ENCODE data around the gene FCER2.

Gene FCER2

GRCh38 chr19:7731218-7731595 is 29.3 kb upstream of the FCER2 start:
- H3K27me3 ChIP-seq (ENCODE audit: low read depth, low read length): peaks cover 17% of the 10 kb centered on the region

DNA sequence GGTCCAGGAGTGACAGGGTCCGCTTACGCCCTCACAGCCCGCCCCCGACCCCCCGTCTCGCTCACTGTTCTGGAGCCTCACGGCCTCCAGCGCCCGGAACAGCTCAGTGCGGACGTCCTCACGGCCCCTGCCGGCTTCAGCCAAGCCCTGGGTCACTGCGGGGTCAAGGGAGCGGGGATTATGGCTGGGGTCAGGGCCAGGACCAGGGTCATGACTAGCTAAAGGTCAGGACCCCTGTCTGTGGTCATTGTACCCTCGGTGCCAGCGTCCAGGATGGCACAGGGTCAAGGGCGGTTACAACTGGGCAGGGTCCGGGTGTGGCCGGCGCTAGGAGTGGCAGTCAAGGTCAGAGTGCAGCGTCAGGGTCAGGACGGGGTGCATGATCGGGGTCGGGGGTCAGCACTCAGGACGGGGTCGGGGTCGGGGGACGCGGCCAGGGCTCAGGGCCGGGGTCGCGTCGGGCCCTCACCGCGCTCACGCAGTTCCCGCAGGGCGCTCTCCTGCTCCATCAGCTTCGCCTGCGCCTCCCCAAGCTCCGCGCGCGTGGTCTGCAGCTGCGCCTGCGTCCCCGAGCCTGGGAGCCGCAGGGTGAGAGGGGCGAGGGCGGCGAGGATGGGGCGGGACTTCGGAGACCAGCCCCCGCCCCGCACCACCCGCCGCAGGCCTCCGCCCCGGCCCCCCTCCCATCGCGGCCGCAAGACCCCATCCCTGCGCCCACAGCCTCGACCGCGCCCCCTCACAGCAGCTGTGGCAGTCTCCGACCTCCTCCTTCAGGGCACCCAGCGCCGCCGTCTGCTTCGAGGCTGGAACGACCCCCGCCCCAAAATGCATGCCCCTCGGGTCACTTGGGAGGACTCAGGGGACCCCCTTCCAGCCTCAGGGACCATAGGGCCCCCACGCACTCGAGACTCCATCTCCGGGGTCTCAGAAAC is 28.6 kb upstream of the FCER2 start:
- peaks cover 17% of the 10 kb centered on the region for H3K27me3 ChIP-seq (ENCODE audit: low read depth, low read length)
- no peak overlapping the region for H3K27ac ChIP-seq (ENCODE audit: low read length)
- H3K36me3 ChIP-seq (ENCODE audit: control insufficient read depth in 1 of 2, insufficient read depth in 2 of 2, low read length in 2 of 2): no peaks in the 10 kb centered on the region
- no peaks in the 10 kb centered on the region for H3K9me3 ChIP-seq (ENCODE audit: control insufficient read depth in 1 of 2, low read length in 2 of 2)
- H3K4me1 ChIP-seq (ENCODE audit: control insufficient read depth in 1 of 2, insufficient read depth in 2 of 2, low read length in 2 of 2): peaks cover 0 to 3% of the 10 kb centered on the region in 2 donors
- no peak overlapping the region for H3K4me3 ChIP-seq (ENCODE audit: low read depth in 1 of 2, low read length in 2 of 2)

More at GRCh38 chr19:7731218-7731595, 29.3 kb upstream of the FCER2 start:
- no peaks in the 10 kb centered on the region for H3K36me3 ChIP-seq (ENCODE audit: control insufficient read depth in 1 of 2, insufficient read depth in 2 of 2, low read length in 2 of 2)
- H3K9me3 ChIP-seq (ENCODE audit: control insufficient read depth in 1 of 2, low read length in 2 of 2): no peaks in the 10 kb centered on the region
- no peak overlapping the region for H3K27ac ChIP-seq (ENCODE audit: low read length)
- no peak overlapping the region for H3K4me3 ChIP-seq (ENCODE audit: low read depth in 1 of 2, low read length in 2 of 2)
- peaks cover 0 to 3% of the 10 kb centered on the region in 2 donors for H3K4me1 ChIP-seq (ENCODE audit: control insufficient read depth in 1 of 2, insufficient read depth in 2 of 2, low read length in 2 of 2)

DNA sequence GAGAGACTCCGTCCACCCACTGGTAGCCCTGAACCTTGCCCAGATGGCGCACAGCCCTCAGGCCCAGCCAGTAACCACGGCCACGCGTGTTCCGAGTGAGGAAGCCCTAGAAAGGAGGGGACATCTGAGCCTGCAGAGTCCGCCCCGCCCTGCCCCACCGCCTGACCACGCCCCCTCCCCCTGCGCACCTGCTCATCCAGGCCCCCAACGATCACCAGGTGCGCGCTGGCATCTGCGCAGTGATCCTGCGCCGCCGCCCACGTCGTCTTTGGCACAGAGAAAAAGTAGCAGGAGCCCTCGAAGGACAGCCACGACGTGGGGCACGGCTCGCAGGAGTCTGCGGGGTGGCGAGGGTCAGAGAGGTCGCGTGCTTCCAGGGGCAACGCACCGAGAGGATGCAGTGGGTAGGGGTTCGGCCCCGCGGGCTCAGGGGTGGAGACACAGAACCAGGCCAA is 27.9 kb upstream of the FCER2 start:
- Histone ChIP-seq H3K4me3 (ENCODE audit: low read depth in 1 of 2, low read length in 2 of 2) (no peak overlapping the region), H3K27ac (ENCODE audit: low read length) (no peak overlapping the region), H3K4me1 (ENCODE audit: control insufficient read depth in 1 of 2, insufficient read depth in 2 of 2, low read length in 2 of 2) (peaks cover 0 to 3% of the 10 kb centered on the region in 2 donors), H3K9me3 (ENCODE audit: control insufficient read depth in 1 of 2, low read length in 2 of 2) (no peaks in the 10 kb centered on the region), H3K36me3 (ENCODE audit: control insufficient read depth in 1 of 2, insufficient read depth in 2 of 2, low read length in 2 of 2) (no peaks in the 10 kb centered on the region), H3K27me3 (ENCODE audit: low read depth, low read length) (peaks cover 17% of the 10 kb centered on the region)

DNA sequence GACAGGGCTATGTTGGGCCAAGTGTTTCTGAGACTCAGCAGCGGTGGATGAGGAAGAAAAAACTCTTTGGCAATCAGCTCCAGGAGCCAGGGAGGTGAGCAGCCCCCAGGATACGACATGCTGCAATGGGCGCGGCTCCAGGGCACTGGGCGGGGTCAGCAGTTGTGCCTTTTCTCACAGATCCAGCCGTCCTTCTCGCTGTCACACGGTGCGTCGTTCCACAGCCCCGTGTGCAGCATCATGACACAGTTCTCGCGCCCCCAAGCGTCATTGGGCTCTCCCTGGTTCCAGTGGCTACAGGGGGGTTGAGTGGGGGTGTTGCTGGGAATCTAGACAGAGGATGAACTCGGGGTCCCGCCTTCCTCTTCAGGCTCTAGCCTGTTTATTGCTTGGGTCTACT is 27.3 kb upstream of the FCER2 start:
- Histone ChIP-seq H3K4me3 (ENCODE audit: low read depth in 1 of 2, low read length in 2 of 2) (no peak overlapping the region), H3K27ac (ENCODE audit: low read length) (no peak overlapping the region), H3K4me1 (ENCODE audit: control insufficient read depth in 1 of 2, insufficient read depth in 2 of 2, low read length in 2 of 2) (peaks cover 0 to 3% of the 10 kb centered on the region in 2 donors), H3K36me3 (ENCODE audit: control insufficient read depth in 1 of 2, insufficient read depth in 2 of 2, low read length in 2 of 2) (no peaks in the 10 kb centered on the region), H3K27me3 (ENCODE audit: low read depth, low read length) (peaks cover 17% of the 10 kb centered on the region), H3K9me3 (ENCODE audit: control insufficient read depth in 1 of 2, low read length in 2 of 2) (no peaks in the 10 kb centered on the region)

DNA sequence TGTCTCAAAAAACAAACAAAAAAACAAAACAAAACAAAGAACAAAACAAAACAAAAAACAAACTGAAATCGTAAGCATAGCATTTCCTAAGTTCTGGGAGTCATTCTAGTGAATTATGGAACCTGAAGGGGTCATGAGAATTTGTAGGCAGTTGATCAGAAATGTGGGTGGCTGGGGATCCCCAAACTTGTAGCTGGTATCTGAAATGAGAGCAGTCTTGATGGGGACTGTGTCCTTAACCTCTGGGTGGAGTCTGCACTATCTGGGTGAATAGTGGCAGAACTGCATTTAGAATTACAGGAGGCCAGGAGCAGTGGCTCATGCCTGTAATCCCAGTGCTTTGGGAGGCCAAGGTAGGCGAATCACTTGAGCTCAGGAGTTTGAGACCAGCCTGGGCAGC is 23.9 kb upstream of the FCER2 start:
- H3K9me3 ChIP-seq (ENCODE audit: control insufficient read depth in 1 of 2, low read length in 2 of 2): no peaks in the 10 kb centered on the region
- peaks cover 0 to 3% of the 10 kb centered on the region in 2 donors for H3K4me1 ChIP-seq (ENCODE audit: control insufficient read depth in 1 of 2, insufficient read depth in 2 of 2, low read length in 2 of 2)
- no peaks in the 10 kb centered on the region for H3K36me3 ChIP-seq (ENCODE audit: control insufficient read depth in 1 of 2, insufficient read depth in 2 of 2, low read length in 2 of 2)
- no peak overlapping the region for H3K4me3 ChIP-seq (ENCODE audit: low read depth in 1 of 2, low read length in 2 of 2)
- H3K27me3 ChIP-seq (ENCODE audit: low read depth, low read length): peaks cover 17% of the 10 kb centered on the region
- H3K27ac ChIP-seq (ENCODE audit: low read length): no peak overlapping the region

GRCh38 chr19:7722231-7722651 is 20.3 kb upstream of the FCER2 start:
- H3K4me3 ChIP-seq (ENCODE audit: low read depth in 1 of 2, low read length in 2 of 2): no peak overlapping the region
- H3K27me3 ChIP-seq (ENCODE audit: low read depth, low read length): no peaks in the 10 kb centered on the region
- no peak overlapping the region for H3K27ac ChIP-seq (ENCODE audit: low read length)
- H3K36me3 ChIP-seq (ENCODE audit: control insufficient read depth in 1 of 2, insufficient read depth in 2 of 2, low read length in 2 of 2): no peaks in the 10 kb centered on the region
- no peaks in the 10 kb centered on the region for H3K9me3 ChIP-seq (ENCODE audit: control insufficient read depth in 1 of 2, low read length in 2 of 2)
- no peaks in the 10 kb centered on the region for H3K4me1 ChIP-seq (ENCODE audit: control insufficient read depth in 1 of 2, insufficient read depth in 2 of 2, low read length in 2 of 2)

GRCh38 chr19:7720351-7720750 is 18.4 kb upstream of the FCER2 start:
- Histone ChIP-seq H3K27ac (ENCODE audit: low read length) (no peak overlapping the region), H3K27me3 (ENCODE audit: low read depth, low read length) (no peaks in the 10 kb centered on the region), H3K4me1 (ENCODE audit: control insufficient read depth in 1 of 2, insufficient read depth in 2 of 2, low read length in 2 of 2) (no peaks in the 10 kb centered on the region), H3K9me3 (ENCODE audit: control insufficient read depth in 1 of 2, low read length in 2 of 2) (peaks cover 3 to 5% of the 10 kb centered on the region in 2 donors), H3K36me3 (ENCODE audit: control insufficient read depth in 1 of 2, insufficient read depth in 2 of 2, low read length in 2 of 2) (no peaks in the 10 kb centered on the region), H3K4me3 (ENCODE audit: low read depth in 1 of 2, low read length in 2 of 2) (no peak overlapping the region)

DNA sequence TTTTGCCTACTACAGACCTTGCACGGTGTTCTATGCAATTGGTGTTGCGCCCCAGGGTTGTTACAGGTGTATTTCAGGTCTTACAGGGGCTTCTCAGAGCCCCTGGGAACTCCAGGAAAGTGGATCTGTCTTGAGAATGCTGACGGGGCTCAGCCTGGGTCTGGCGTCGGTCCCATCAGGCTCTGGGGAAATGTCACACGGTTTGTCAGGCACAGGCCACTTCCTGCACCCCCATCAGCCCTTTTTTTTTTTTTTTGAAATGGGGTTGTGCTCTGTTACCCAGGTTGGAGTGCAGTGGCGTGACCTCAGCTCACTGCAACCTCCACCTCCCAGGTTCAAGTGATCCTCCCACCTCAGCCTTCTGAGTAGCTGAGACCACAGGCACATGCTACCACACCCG is 16.7 kb upstream of the FCER2 start:
- H3K27ac ChIP-seq (ENCODE audit: low read length): no peak overlapping the region
- H3K27me3 ChIP-seq (ENCODE audit: low read depth, low read length): no peaks in the 10 kb centered on the region
- H3K36me3 ChIP-seq (ENCODE audit: control insufficient read depth in 1 of 2, insufficient read depth in 2 of 2, low read length in 2 of 2): no peaks in the 10 kb centered on the region
- H3K9me3 ChIP-seq (ENCODE audit: control insufficient read depth in 1 of 2, low read length in 2 of 2): peaks cover 3 to 5% of the 10 kb centered on the region in 2 donors
- no peaks in the 10 kb centered on the region for H3K4me1 ChIP-seq (ENCODE audit: control insufficient read depth in 1 of 2, insufficient read depth in 2 of 2, low read length in 2 of 2)
- no peak overlapping the region for H3K4me3 ChIP-seq (ENCODE audit: low read depth in 1 of 2, low read length in 2 of 2)

- Histone ChIP-seq H3K4me1 (ENCODE audit: control insufficient read depth in 1 of 2, insufficient read depth in 2 of 2, low read length in 2 of 2) (no peaks in the 10 kb centered on the region), H3K4me3 (ENCODE audit: low read depth in 1 of 2, low read length in 2 of 2) (no peak overlapping the region), H3K27me3 (ENCODE audit: low read depth, low read length) (no peaks in the 10 kb centered on the region), H3K36me3 (ENCODE audit: control insufficient read depth in 1 of 2, insufficient read depth in 2 of 2, low read length in 2 of 2) (no peaks in the 10 kb centered on the region), H3K9me3 (ENCODE audit: control insufficient read depth in 1 of 2, low read length in 2 of 2) (peaks cover 3 to 5% of the 10 kb centered on the region in 2 donors), H3K27ac (ENCODE audit: low read length) (no peak overlapping the region)
These were observed 14.8 kb upstream of the FCER2 start for GRCh38 chr19:7716762-7717161.

DNA sequence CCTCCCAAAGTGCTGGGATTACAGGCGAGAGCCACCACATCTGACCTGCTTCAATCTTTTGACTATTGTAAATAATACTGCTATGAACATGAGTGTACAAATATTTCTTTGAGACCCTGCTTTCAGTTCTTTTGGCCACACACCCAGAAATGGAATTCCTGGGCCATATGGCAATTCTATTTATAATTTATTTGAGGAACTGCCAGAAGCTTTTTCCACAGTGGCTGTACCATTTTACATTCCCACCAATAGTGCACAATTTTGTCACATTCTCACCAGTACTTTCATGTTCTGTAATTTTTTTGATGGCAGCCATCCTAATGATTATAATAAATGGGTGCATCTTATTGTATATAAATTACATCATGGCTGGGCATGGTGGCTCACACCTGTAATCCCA is 13.7 kb upstream of the FCER2 start:
- H3K4me3 ChIP-seq (ENCODE audit: low read depth in 1 of 2, low read length in 2 of 2): no peak overlapping the region

GRCh38 chr19:7710616-7711015 is 8.7 kb upstream of the FCER2 start:
- H3K36me3 ChIP-seq (ENCODE audit: control insufficient read depth in 1 of 2, insufficient read depth in 2 of 2, low read length in 2 of 2): no peaks in the 10 kb centered on the region
- no peaks in the 10 kb centered on the region for H3K27me3 ChIP-seq (ENCODE audit: low read depth, low read length)
- H3K4me3 ChIP-seq (ENCODE audit: low read depth in 1 of 2, low read length in 2 of 2): no peak overlapping the region
- H3K4me1 ChIP-seq (ENCODE audit: control insufficient read depth in 1 of 2, insufficient read depth in 2 of 2, low read length in 2 of 2): no peaks in the 10 kb centered on the region
- no peak overlapping the region for H3K27ac ChIP-seq (ENCODE audit: low read length)
- no peaks in the 10 kb centered on the region for H3K9me3 ChIP-seq (ENCODE audit: control insufficient read depth in 1 of 2, low read length in 2 of 2)

More for the DNA sequence above, 13.7 kb upstream of the FCER2 start:
- H3K27ac ChIP-seq (ENCODE audit: low read length): no peak overlapping the region
- H3K9me3 ChIP-seq (ENCODE audit: control insufficient read depth in 1 of 2, low read length in 2 of 2): peaks cover 3 to 5% of the 10 kb centered on the region in 2 donors
- no peaks in the 10 kb centered on the region for H3K4me1 ChIP-seq (ENCODE audit: control insufficient read depth in 1 of 2, insufficient read depth in 2 of 2, low read length in 2 of 2)
- H3K36me3 ChIP-seq (ENCODE audit: control insufficient read depth in 1 of 2, insufficient read depth in 2 of 2, low read length in 2 of 2): no peaks in the 10 kb centered on the region
- H3K27me3 ChIP-seq (ENCODE audit: low read depth, low read length): no peaks in the 10 kb centered on the region

Measured in muscle layer of duodenum (tissue), 2 donors.